ENCODE measurements around the gene RDH13. TPM values are rescaled to one million over a fixed set of nuclear protein-coding genes. Genes with fewer than 3 reads are reported as not detected.
A peak's percentile ranks its signal among the peaks of the same experiment; 100 is the strongest.

The RDH13 gene
- total RNA-seq, 1 donor from 2014 or later = 9.0 TPM

- Mint-ChIP-seq H3K4me3 (no peak overlapping the region), H3K27me3 (ENCODE audit: insufficient read depth, low read depth) (peaks cover 2% of the 10 kb centered on the region), H3K36me3 (peaks cover 17% of the 10 kb centered on the region), H3K27ac (no peak overlapping the region), H3K9me3 (peaks cover 2% of the 10 kb centered on the region), H3K4me1 (peaks cover 18% of the 10 kb centered on the region)
- H3K4me2 ChIP-seq = no peak overlapping the region
- H3K79me2 ChIP-seq (ENCODE audit: low read depth) = no peaks in the 10 kb centered on the region
- H3K9ac ChIP-seq = no peak overlapping the region
- H3F3A ChIP-seq (ENCODE audit: low read depth) = peaks cover 7% of the 10 kb centered on the region
- peaks cover 41% of the 10 kb centered on the region for H4K20me1 ChIP-seq (ENCODE audit: low read depth)
- H3K4me1 ChIP-seq = no peaks in the 10 kb centered on the region
- no peak overlapping the region for H3K27ac ChIP-seq
- TF ChIP-seq EZH2phosphoT487 (IDR thresholded peaks at IDR 0.05) (no peak), CTCF (IDR thresholded peaks at IDR 0.05) (peak; percentile 27)
- peaks cover 5% of the 10 kb centered on the region for H3K36me3 ChIP-seq
- H2AFZ ChIP-seq (replicated peaks) = no peak overlapping the region
- no peaks in the 10 kb centered on the region for H3K27me3 ChIP-seq
- H3K9me3 ChIP-seq (ENCODE audit: low read depth) = no peaks in the 10 kb centered on the region
- H3K4me3 ChIP-seq = no peak overlapping the region
- DNase-seq (ENCODE audit: low spot score) = no peak
Observed at GRCh38 chr19:55098716-55099556, 36.0 kb upstream of the RDH13 start.

GRCh38 chr19:55097864-55098715, 35.1 kb upstream of the RDH13 start:
- H3K4me3 Mint-ChIP-seq = peak overlapping the region; percentile 20
- no peaks in the 10 kb centered on the region for H3K4me1 ChIP-seq

GRCh38 chr19:55096061-55096701, 33.2 kb upstream of the RDH13 start:
- TF ChIP-seq CTCF (IDR thresholded peaks at IDR 0.05) (no peak), EZH2phosphoT487 (IDR thresholded peaks at IDR 0.05) (no peak), EZH2 (IDR thresholded peaks at IDR 0.05) (no peak)
- peaks cover 13% of the 10 kb centered on the region for H3F3A ChIP-seq (ENCODE audit: low read depth)
- no peak overlapping the region for H3K27ac Mint-ChIP-seq
- H3K4me3 ChIP-seq = no peak overlapping the region
- no peak overlapping the region for H2AFZ ChIP-seq (replicated peaks)
- no peak overlapping the region for H3K4me2 ChIP-seq
- peaks cover 2% of the 10 kb centered on the region for H3K9me3 Mint-ChIP-seq
- no peak overlapping the region for H3K27ac ChIP-seq
- peaks cover 18% of the 10 kb centered on the region for H3K4me1 Mint-ChIP-seq
- H3K9me3 ChIP-seq (ENCODE audit: low read depth) = no peaks in the 10 kb centered on the region
- peaks cover 56% of the 10 kb centered on the region for H4K20me1 ChIP-seq (ENCODE audit: low read depth)
- H3K27me3 Mint-ChIP-seq (ENCODE audit: insufficient read depth, low read depth) = peaks cover 2% of the 10 kb centered on the region
- H3K36me3 Mint-ChIP-seq = peaks cover 7% of the 10 kb centered on the region
- H3K4me3 Mint-ChIP-seq = no peak overlapping the region
- H3K27me3 ChIP-seq = no peaks in the 10 kb centered on the region
- H3K36me3 ChIP-seq = no peaks in the 10 kb centered on the region
- no peaks in the 10 kb centered on the region for H3K79me2 ChIP-seq (ENCODE audit: low read depth)
- H3K9ac ChIP-seq = no peak overlapping the region
- DNase-seq (ENCODE audit: low spot score) = no peak
- H3K4me1 ChIP-seq = peaks cover 13% of the 10 kb centered on the region

More at GRCh38 chr19:55097864-55098715, 35.1 kb upstream of the RDH13 start:
- Mint-ChIP-seq H3K27me3 (ENCODE audit: insufficient read depth, low read depth) (peaks cover 2% of the 10 kb centered on the region), H3K27ac (no peak overlapping the region), H3K36me3 (peaks cover 13% of the 10 kb centered on the region), H3K9me3 (peaks cover 2% of the 10 kb centered on the region), H3K4me1 (peaks cover 18% of the 10 kb centered on the region)
- Histone ChIP-seq H3K27ac (no peak overlapping the region), H3K79me2 (ENCODE audit: low read depth) (no peaks in the 10 kb centered on the region), H3K4me2 (no peak overlapping the region), H3K36me3 (peaks cover 1% of the 10 kb centered on the region), H3K27me3 (no peaks in the 10 kb centered on the region), H3K4me3 (no peak overlapping the region), H4K20me1 (ENCODE audit: low read depth) (peaks cover 41% of the 10 kb centered on the region), H3K9ac (no peak overlapping the region), H3F3A (ENCODE audit: low read depth) (peaks cover 7% of the 10 kb centered on the region), H2AFZ (replicated peaks) (no peak overlapping the region), H3K9me3 (ENCODE audit: low read depth) (no peaks in the 10 kb centered on the region)
- TF ChIP-seq EZH2phosphoT487 (IDR thresholded peaks at IDR 0.05) = no peak
- DNase-seq (ENCODE audit: low spot score) = no peak

Measured in neural progenitor cell (in vitro differentiated cells).